ENCODE measurements around the gene ARHGEF4.

ARHGEF4 gene, protein sequence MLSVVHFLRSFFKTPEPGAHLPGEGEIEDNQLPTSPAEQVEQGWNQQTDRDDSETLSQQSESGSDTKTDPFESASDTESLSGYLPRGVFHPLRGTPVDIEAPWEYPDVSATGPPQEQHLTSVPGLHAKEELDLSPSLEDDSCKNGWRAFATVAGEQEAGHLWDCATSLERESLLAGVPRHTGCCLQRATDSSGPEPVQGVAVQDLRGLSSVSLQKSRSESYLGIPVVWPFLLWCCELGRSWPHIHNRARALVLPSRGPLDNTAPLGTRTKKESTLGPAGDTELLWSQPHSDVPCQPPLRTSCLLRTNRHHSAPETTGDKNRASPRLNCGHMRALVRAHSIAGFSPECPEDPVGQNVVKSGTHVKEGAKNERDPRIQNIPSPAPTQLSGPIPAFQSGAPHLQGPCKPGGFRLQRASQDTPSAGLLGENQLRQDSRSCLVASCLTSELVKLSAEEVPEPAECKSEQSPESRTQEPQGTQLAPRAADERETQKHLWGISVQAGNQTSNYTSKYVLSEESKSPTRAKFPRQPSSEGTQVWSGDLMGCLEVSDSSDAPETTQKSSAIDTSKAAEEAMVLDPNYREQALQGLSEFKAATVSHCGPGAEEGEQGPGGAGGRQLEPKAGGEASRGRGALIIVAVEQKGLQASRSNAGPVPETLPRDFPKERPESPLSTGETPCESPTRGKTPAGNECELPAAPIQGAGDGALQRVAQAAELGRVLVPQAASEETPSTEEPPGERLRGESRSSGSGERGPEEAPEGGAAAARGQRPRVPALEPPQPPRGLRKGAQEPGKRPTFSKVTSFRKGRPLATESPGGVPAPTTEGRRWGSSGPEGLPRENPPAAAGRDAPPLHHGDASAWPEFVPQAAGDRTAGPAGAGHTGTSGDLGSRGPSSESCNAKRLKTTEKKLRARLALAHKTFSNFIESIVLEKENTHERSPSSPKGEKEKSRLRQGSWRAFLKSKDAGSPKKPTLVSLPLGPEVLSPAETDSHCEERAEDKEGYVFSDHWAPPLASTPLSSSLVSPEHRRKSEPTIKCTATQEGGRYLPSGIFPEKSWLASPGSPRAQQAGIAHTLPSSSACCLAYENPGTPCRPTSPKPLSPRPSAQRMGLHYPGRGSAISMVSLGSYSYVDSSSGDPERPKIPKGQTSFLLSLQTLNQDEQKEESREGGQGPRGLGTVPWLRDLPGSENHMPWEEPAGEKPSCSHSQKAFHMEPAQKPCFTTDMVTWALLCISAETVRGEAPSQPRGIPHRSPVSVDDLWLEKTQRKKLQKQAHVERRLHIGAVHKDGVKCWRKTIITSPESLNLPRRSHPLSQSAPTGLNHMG (N-terminal part only)
- 0.94 reads per million for total RNA-seq

DNA sequence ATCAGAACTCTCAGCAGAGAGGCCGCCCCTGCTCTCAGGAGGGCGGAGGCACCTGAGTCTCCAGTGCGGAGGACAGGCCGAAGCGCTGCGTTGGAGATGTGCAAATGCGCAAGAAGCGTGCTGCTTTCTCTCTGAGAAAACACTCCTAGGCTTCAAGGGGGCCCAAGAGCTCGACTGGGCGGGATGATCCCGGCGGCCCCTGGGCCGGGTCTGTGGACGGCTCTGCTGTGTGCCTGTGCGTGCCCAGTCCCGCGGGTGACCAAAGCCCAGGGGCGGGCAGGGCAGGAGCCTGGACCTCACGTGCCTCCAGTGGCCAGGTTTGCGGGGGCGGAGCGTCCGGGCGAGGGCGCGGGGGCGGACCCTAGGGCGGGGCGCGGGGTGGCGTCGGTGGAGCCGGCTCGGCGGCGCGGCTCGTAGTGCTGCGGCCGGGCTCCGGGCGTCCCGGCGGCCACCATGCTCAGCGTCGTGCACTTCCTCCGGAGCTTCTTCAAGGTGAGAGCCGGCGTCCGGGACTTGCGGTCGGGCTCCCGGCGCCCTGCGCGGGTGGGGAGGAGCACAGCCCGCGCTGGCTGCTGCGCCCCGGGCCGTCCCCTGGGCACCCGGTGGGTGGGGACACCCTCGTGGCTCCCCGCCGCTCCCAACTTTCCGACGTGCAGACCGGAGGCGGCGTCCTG is at the start of gene ARHGEF4:
TSS of gene ARHGEF4 (plus strand) at position 414 of the 674 bp plus-strand sequence. CDS start at position 454, 40 bp downstream.
- DNase-seq = no peak

DNA sequence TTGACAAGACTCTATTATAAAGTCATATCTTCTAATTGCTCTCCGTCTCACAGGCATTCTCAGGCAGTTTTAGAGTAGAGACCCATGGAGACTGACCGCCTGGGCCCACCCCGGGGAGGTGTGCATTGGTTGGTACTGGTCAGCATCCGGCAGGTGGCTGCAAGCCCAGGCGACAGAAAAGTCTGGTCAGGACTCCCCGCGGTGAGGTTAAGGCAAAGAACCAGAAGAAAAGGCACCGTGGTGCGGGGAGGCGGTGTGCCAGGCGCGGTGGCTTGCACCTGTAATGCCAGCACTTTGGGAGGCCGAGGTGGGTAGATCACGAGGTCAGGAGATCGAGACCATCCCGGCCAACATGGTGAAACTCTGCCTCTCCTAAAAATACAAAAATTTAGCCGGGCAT is 48.9 kb upstream of the ARHGEF4 start:
- DNase-seq = no peak

DNA sequence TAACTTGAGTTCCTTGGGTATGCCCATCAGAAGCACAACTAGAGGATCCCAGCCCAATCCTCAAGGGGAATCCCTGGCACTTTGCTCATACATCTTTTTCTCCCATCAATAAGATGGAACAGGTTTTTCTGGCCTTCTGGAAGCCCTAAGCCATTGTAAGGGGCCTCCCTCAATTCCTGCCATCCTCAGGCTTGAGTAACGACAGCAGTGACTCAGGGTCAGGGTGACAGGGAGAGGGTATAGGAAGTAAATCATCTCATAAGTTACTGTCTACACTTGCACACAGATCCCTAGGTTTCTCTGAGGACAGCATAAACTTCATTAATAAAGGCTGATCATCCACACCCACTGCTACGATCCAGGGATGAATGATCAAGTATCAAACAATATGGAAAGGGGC is 46.4 kb upstream of the ARHGEF4 start:
- no peak for DNase-seq

DNA sequence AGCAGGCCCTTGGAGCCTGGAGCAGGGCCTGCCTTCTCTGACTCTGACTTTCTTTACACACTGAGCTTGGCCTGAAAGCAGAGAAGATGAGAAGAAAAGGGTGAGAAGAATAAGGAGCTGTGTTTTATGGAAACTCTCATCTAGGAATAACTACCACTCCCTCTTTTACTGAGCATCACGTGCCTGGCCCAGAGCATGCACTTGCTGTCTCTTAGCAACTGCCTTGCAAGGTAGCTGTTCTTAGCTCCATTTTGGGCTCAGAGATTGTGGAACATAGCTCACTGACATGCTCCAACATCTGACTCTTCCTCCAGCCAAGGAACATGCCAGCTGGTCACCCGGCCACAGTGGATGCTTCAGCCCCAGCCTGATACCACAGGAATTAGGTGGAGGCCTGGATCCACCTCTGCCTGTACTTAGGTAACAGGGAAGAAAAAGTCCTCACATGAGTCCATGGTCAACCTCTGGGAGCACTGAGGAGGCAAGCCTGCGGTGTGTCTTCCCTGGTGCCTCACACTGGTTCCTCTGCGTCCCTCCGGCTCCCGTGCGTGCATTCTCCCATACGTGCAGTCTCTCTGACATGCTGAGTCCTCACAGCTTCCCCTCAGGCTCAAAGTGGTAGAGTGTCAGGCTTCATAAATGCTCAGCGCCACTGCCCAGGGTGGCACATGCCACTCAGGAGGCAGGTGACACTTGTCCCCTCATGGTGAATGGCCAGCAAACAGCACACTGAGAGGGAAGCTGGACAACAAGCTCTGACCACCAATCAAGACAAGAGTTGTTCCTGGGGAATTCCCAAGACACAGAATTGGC is 45.7 kb upstream of the ARHGEF4 start:
- DNase-seq = no peak

DNA sequence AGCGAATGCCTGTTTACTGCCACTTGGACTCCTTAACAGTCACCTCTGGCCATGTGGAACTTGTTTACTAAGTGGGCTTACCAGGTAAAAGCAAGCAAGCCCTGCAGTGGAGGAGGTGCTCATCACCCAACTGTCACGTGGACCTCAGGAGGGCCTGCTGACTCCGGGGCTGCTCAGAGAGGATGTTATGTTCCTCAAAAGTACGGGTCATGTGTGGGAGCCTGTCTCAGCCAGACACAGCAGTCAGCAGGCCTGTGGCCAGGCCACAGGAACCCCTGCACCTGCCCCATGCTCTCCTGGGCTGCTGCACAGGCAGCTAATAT is 45.1 kb upstream of the ARHGEF4 start:
- no peak for DNase-seq

DNA sequence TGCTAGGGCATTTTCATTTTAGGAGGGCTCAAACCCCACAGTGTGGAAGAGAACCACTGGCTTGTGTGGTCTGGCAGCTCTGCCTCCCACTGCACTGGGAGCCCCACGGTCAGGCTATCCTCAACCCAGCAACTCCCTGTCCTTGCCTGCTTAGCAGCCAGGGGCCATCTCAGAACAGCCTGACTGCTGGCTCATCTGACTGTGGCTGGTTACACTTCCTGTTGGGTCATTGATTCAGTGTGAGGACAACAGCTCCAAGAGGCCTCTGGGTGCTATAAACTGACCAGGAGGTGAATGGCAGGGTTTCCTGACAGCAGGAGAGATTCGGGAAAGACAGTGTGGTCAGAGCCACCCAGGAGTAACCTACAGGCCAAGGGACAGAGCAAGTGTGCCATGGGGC is 41.3 kb upstream of the ARHGEF4 start:
- DNase-seq = no peak

DNA sequence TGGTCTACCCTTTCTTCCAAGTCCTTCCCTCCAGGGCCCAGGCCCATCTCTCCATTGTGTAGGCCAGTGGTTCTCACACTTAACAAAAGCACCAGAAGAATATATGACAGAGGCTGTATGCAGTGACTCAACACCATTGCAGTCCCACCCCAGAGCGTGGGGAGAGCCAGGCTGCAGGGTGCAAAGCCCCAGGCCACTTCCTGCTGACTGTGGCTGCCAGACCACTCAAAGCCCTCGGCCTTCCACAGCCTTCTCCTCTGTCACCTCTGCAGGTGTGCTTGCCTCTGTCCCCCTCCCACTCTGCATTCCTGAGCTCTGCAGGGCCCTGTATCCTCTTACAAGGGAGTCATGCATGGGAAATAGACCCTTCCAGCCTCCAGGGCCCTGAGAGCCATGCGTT is 40.4 kb upstream of the ARHGEF4 start:
- DNase-seq = no peak

DNA sequence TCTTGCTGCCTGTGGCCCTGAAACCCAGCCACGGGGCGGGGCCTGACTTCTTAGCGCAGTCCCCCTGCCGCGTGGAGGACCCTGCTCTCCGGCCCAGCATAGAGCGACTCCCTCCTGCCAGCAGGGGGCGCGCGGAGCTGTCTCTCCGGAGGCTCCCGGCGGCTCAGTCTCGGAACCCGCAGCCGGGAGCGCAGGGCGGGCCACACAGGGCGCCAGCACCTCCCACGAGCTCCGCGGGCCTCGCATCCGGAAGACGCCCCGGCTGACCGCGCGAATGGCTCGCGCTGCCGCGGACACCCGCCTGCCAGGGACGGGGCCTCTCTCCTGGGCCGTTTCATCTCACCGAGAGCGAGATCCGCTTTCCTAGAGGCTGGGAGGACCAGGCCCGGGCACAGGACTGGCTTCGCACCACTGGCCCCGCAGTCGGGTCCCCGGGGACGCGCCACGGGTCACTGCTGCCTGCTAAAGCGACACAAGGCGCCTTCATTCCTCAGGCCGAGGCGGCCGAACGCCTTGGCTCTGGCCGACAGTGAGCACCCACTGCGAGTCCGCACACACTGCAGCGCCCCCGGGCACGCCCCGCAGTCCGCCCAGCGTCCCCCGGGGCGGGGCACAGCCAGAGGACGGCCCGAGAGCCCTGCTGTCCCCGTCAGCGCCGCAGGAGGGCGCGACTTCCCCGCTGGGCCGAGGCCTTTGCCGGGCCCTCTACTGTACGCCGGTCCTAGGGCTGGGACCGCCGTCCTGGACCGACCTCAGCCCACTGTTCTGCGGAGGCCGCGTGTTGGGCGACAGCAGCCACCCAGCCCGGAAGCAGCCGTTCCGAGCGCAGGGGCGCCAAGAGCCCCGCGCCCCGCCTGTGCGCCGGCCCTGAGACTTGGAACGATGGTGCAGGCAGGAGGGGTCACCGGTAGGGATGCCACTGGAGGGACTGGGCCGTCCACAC is 39.0 kb upstream of the ARHGEF4 start:
- peak; percentile 91 for DNase-seq

DNA sequence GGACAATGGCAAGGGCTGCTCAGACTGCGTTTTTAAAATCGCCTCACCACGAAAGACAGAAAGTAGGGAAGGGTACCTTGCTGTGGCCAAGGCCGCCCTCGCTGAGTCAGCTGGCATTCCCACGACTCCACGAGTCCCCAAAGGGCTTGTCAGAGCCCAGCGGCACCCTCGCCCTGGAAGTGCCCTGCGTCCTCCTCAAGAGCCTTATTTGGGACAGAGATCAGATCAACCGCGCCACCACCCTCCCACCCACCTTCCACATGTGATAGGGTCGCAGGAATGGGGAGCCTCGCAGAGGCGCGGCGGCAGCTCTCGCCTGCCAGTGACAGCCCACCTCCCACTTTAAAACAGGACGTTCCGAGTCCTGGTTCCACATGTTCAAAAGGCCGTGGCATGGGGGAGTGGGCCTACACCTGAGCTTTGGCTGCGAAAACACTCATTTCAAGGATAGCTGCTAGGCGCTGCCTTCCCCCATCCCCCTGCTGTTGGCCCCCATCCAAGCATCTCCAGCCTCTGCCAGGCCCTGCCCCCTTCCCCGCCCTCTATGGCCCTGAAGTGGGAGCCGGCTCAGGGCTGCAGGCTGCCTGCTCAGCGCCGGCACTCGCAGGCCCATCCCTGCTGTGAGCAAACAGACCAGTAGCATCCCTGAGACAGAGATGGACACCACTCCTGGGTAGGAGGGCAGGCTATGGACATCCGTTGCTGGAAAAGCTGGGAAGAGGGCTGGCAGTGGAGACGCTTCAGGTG is 38.1 kb upstream of the ARHGEF4 start:
- no peak for DNase-seq

DNA sequence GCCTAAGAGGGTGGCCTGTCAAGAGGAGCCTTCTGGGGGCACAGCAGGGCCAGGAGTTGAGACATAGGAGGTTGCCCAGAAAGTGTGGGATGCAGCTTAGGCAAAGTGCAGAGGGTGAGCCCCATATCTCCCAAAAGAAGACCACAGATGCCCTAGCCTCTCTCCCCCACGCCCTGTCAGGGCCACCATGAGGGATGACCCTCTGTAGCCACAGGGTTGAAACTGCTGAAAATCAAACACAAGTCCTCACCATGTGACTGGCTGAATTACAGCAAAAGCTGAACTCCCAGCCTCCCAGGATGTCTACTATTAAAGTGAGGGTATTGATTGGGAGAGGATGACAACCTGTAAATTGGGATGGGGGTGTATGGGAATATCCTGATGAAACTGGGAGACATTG is 37.4 kb upstream of the ARHGEF4 start:
- no peak for DNase-seq

DNA sequence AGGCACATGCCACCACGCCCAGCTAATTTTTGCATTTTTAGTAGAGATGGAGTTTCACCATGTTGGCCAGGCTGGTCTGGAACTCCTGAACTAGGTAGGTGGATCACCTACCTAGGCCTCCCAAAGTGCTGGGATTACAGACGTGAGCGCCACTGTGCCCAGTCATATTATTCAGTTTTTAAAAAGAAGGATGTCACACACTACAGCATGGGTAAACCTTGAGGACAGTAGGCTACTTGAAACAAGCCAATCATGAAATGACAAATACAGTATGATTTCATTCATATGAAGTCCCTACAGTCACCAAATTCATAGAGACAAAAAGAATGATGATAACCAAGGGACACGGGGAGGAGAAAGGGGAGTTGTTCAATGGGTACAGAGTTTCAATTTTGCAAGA is 31.1 kb upstream of the ARHGEF4 start:
- DNase-seq = no peak

DNA sequence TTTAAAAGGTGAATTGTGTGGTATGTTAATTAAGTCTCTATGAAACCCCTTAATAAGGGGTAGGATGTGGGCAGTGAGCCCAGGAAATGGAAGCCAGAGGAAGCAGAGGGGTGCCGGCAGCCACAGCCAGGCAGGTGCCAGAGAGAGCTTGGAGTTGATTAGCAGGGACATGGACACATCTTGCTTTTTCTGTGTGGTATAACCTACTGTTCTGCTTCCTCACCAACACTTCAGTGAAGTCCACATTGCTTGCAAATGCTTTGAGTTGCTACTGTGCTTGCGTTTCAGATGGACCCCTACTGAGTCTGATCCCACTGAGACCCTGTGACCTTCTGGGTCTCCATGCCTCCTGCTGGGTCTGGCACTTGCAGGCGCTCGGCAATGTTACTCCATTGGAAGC is 30.3 kb upstream of the ARHGEF4 start:
- DNase-seq = no peak

DNA sequence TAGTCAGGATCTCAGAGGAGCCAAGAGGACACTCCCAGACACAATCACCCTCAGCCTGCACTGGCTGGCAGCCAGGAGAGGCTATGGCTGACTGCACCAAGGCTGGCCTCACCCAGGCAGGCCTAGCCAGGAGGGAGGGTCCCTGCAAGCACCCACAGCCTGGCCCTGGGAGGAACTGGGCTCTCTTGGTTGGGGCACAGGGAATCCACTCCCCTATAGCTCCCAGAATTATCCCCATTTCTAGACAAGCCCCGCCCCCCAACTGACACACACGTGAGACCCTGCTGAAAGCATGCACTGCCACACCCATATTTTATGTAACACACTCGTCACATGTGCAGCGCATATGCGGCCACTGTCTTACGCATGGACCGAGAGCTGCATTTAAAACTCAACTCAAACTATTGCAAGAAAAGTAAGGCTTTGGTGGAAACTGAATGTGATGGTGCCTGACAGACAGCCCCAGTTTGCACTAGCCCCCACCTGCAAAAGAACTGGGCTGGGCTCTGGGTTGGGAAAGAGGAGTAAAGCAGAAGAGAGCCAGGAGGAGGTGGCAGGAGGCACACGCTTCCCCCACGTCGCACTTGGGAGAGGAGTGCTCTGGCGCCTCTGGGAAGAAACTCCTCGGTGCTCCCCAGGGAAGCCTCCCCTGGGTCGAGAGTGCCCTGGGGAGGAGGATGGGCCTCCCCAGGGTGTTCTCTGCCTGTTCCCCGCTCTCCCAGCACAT is 28.9 kb upstream of the ARHGEF4 start:
- no peak for DNase-seq

DNA sequence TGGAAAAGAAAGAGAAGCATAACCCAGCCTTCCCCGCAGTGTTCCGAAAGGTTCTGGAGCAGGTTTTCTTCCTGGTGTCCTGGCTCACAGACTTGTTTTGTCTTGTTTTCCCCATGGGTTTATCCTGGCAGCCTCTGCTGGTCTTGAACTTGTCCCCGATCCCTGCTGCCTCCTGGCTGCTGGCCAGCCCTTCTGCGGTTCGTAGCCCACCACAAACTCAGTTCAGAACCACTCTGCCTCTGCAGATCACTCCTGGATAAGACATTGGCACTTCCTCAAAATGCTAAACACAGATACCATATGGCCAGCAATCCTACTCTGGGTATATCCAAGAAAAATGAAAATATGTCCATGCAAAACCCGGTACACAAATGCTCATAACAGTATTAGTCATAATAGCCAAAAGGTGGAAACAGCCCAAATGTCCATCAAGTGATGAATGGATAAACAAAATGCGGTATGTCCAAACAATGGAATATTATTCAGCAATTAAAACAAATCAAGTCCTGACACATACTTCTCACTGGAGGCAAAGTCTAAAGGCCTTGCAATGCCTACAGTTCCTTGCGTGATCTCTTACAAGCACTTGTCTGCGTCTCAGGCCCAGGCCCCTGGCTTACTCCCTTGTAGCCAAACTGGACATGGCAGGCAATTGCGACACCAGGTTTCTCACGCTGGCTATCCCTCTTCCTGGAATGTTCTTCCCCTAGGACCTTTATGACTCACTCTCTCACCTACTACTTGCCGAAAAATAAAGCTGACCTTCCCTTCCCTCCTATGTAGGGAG is 28.0 kb upstream of the ARHGEF4 start:
- DNase-seq = no peak

DNA sequence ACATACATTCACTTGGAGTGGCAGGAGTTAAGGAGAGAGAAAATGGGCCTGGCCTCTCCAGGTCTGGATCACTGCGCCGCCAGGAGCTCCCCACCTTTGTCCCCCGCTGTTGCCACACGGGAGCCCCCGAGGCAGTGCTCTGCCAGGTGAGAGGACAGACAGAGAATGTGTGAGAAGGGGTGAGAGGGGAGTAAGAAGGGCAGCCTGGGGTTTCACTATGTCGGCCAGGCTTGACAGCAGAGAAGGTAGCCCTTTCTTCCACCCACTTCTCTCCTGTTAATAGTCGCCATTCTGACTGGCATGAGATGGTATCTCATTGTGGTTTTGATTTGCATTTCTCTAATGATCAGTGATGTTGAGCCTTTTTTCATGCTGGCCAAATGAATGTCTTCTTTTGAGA is 26.2 kb upstream of the ARHGEF4 start:
- DNase-seq = no peak

DNA sequence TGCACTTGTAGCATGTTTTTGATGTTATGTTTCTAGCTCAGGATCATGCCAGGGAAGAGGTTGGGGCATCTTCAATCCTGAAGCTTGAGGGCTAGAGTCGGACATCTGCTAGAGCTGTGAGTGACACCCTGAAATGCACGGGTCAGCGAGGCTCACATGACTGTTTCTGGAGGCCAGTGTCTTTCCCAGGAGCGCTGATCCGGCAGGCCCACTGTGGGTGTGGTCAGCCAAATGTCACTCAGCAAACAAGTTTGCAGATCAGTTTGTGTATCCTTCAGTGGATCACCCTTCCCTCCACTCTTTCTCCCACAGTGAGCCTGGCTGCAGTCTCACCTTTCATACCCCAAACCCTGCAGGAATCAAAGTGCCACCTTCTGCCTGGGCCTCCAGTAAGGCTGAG is 23.0 kb upstream of the ARHGEF4 start:
- DNase-seq = no peak

DNA sequence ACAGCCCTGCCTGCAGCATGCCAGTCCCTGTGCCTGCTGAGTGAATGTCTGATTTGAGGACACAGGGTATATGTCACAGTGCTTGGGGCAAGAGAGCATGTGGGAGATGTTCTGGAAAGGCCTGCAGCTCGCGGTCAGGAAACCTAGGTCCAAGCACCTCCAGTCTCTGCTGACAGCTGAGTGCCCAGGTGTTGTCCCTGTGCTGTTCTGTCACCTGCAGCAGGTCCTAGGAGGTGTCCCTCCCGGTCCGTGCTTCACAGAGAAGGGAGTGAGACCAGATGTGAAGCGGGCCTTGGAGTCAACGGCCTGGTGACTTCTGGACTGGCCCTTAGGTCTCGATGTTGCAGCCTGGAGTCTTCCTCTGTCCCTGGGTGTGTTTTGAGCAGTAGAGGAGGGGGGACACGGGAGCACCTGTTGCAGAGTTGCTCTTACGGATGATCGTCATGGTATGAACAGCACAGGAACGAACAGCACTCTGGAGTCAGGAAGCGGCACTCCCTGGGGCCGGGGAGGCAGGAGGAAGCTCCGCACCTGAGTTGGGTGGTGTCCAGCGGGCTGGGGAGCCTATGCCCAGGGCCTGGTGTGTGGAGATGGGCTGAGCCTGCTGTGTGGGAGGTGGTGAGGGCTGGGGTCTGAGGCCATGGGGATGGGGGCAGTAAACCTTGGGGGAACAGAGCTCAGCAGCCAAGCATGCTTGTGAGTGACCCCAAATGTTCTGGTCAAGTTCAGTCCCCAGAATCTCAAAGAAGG is 21.6 kb upstream of the ARHGEF4 start:
- no peak for DNase-seq

Data from effector CD4-positive, alpha-beta T cell (primary cell).